ENCODE data around the gene GSTT4.

The GSTT4 gene

DNA sequence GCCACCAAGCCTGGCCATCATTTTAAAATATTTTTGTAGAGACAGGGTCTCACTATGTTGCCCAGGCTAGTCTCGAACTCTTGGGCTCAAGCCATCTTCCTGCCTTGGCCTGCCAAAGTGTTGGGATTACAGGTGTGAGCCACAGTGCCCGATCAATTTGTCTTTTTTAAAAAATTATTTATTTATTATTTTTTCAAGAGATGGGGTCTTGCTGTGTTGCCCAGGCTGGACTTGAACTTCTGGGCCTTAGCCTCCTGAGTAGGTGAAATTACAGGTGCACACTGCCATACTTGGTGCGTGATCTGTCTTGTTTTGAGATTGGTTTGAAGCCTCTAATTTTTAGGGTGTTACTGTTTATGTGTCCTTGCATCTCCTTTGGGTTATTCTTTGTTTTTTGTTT lies 16.1 kb upstream of the GSTT4 start:
- TF ChIP-seq, protein P1, sequence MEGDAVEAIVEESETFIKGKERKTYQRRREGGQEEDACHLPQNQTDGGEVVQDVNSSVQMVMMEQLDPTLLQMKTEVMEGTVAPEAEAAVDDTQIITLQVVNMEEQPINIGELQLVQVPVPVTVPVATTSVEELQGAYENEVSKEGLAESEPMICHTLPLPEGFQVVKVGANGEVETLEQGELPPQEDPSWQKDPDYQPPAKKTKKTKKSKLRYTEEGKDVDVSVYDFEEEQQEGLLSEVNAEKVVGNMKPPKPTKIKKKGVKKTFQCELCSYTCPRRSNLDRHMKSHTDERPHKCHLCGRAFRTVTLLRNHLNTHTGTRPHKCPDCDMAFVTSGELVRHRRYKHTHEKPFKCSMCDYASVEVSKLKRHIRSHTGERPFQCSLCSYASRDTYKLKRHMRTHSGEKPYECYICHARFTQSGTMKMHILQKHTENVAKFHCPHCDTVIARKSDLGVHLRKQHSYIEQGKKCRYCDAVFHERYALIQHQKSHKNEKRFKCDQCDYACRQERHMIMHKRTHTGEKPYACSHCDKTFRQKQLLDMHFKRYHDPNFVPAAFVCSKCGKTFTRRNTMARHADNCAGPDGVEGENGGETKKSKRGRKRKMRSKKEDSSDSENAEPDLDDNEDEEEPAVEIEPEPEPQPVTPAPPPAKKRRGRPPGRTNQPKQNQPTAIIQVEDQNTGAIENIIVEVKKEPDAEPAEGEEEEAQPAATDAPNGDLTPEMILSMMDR (IDR thresholded peaks at IDR 0.05; ENCODE audit: low read depth, low read length, missing control alignments) = no peak
- H3K4me3 ChIP-seq (ENCODE audit: low read depth, low read length) = no peak overlapping the region
- DNase-seq (ENCODE audit: low read depth) = no peak
- in situ Hi-C loops (cut with HindIII; ENCODE audit: low sequenced_read_pairs) = no loop called here

DNA sequence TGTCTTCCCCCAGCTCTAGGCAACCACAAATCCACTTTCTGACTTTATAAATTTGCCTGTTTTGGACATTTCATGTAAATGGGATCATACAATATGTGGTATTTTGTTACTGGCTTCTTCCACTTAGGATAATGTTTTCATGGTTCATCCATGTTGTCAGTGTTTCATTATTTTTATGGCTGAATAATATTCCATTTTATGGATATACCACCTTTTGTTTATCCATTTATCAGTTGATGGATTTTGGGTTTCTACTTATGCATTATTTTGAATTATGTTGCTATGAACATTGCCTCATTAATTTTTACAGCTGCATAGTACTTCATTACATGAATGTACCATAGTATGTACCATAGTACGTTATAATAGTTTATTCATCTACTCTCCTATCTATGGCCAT lies 10.9 kb upstream of the GSTT4 start:
- H3K4me3 ChIP-seq (ENCODE audit: low read depth, low read length) = no peak overlapping the region
- TF ChIP-seq, protein P1 (IDR thresholded peaks at IDR 0.05; ENCODE audit: low read depth, low read length, missing control alignments) = no peak
- in situ Hi-C loops (cut with HindIII; ENCODE audit: low sequenced_read_pairs) = no loop called here
- no peak for DNase-seq (ENCODE audit: low read depth)

DNA sequence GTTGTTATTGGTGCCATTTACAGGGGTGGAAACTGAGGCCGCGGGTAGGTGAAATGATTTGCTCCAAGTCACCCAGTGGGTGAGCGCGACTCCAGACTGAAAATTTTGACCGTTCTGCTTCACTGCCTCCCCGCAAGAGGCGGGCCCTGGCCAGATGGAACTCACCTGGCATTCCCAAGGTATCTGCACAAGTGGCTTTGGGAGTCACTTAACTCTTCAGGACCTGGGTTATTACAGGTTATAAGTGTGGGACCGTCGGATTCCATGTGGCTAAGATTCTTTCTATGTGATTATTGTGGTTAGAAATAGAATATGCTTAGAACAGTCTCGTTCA lies 6.4 kb upstream of the GSTT4 start:
- in situ Hi-C loops (cut with HindIII; ENCODE audit: low sequenced_read_pairs) = no loop called here
- TF ChIP-seq, protein P1 (IDR thresholded peaks at IDR 0.05; ENCODE audit: low read depth, low read length, missing control alignments) = no peak
- DNase-seq (ENCODE audit: low read depth) = no peak

GRCh38 chr22:24010018-24010391 lies 4.8 kb upstream of the GSTT4 start:
- no peak for DNase-seq (ENCODE audit: low read depth)
- no peak overlapping the region for H3K4me3 ChIP-seq (ENCODE audit: low read depth, low read length)
- TF ChIP-seq, protein P1 (IDR thresholded peaks at IDR 0.05; ENCODE audit: low read depth, low read length, missing control alignments) = no peak
- in situ Hi-C loops (cut with HindIII; ENCODE audit: low sequenced_read_pairs) = no loop called here

More for the DNA sequence above, 6.4 kb upstream of the GSTT4 start:
- H3K4me3 ChIP-seq (ENCODE audit: low read depth, low read length) = peak overlapping the region; percentile 96

- TF ChIP-seq, protein P1 (IDR thresholded peaks at IDR 0.05; ENCODE audit: low read depth, low read length, missing control alignments) = no peak
- DNase-seq (ENCODE audit: low read depth) = no peak
- H3K4me3 ChIP-seq (ENCODE audit: low read depth, low read length) = no peak overlapping the region
- in situ Hi-C loops (cut with HindIII; ENCODE audit: low sequenced_read_pairs) = no loop called here
Observed at GRCh38 chr22:24009227-24010017, 4.2 kb upstream of the GSTT4 start.

DNA sequence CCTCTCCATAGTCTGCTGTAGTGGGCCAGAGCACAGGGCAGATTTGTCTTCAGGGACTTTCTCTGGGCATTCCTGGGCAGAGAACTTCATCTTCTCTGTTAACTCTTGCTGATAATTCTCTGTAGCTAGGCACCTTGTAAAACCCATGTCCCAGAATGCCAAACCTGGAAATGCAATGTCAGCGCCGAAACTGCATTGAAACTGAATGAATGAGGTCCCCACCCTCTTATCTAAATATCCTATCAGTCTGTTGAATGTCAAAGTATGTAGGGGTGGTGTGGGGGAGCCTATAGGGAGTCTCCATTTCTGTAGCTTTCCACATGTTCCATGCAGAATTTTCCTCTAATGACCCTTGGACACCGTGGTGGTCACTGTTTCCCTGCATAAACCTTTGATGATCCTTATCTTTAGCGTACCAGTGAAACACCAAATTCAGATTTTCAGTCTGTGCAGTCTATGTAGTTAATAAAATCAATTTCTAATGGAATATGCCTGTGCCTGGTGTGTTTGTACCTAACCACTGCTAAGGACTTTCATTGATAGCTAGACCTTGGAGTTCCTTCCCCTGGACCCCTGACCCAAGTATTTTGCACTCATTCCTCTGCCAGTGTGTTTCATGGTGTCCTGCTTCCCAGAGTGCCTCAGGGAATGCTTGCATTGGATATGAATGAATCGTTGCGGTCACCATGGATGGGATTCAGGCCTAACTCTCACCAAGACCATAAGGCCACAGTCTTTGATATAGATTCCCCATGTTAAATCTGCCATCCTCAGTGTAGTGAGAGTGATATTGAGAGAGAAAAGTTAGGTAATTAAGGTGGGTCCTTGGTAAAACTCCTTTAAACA lies 3.4 kb upstream of the GSTT4 start:
- TF ChIP-seq, protein P1 (IDR thresholded peaks at IDR 0.05; ENCODE audit: low read depth, low read length, missing control alignments) = no peak
- DNase-seq (ENCODE audit: low read depth) = no peak
- H3K4me3 ChIP-seq (ENCODE audit: low read depth, low read length) = no peak overlapping the region
- in situ Hi-C loops (cut with HindIII; ENCODE audit: low sequenced_read_pairs) = no loop called here

All from astrocyte of the cerebellum (primary cell).